Vagina (tissue), 2 donors: ENCODE results near the gene GJC1. TPM values are rescaled to one million over a fixed set of nuclear protein-coding genes. Genes with fewer than 3 reads are reported as not detected.

ENCODE experiments used
- DNase-seq, 2 donors: peaks; one replicate each; pipeline ENCODE4 v3.0.0-alpha.2; 2017; ENCODE audit errors: extremely low spot score in 2 of 2
- H3K27ac ChIP-seq: fragments of 200-600 bp; sonication (generic); one replicate; pipeline ENCODE4 v1.5.1; 2019
- H3K27me3 ChIP-seq: fragments of 200-600 bp; sonication (generic); one replicate; pipeline ENCODE4 v1.5.1; 2019
- H3K36me3 ChIP-seq, 2 donors: fragments of 200-600 bp; sonication (generic); one replicate each; pipeline ENCODE4 v1.5.1; 2017 to 2019
- H3K4me1 ChIP-seq: fragments of 200-600 bp; sonication (generic); one replicate; pipeline ENCODE4 v1.5.1; 2019
- H3K4me3 ChIP-seq, 2 donors: fragments of 200-600 bp; sonication (generic); 1 replicate in 1 of 2; 2 replicates in 1 of 2; pipeline ENCODE4 v1.5.1; 2016 to 2019
- H3K9me3 ChIP-seq: fragments of 200-600 bp; sonication (generic); one replicate; pipeline ENCODE4 v1.5.1; 2019
- CTCF ChIP-seq, 3 experiments: fragments of 450-650 bp in 2 of 3; fragments of 200-600 bp in 1 of 3; sonication (generic) in 1 of 3; IDR thresholded peaks; one replicate each; pipeline ENCODE4 v1.5.1; 2017 to 2019; ENCODE audit warnings: antibody characterized with exemption in 3 of 3, mild to moderate bottlenecking in 2 of 3, moderate library complexity in 2 of 3
- POLR2A ChIP-seq, 2 donors: fragments of 450-650 bp; IDR thresholded peaks; one replicate each; pipeline ENCODE4 v1.6.1; 2017; ENCODE audit warnings: antibody characterized with exemption in 2 of 2, mild to moderate bottlenecking in 2 of 2, moderate library complexity in 2 of 2
- POLR2AphosphoS5 ChIP-seq, 2 donors: sonication (generic); formaldehyde crosslinking; IDR thresholded peaks; one replicate each; pipeline ENCODE4 v1.9.0; 2017; ENCODE audit warnings: antibody characterized with exemption in 2 of 2, mild to moderate bottlenecking in 2 of 2, low read depth in 1 of 2; ENCODE audit not compliant: insufficient read depth in 1 of 2
- intact Hi-C: fragments of 100-400 bp; cut with DNase I; formaldehyde crosslinking; loops from one replicate; pipeline ENCODE4 v1.15.1; 2023
- total RNA-seq: library from RNA; depleted of rRNA; stranded (reverse); fragments of >200 nt; gene quantifications from one replicate; pipeline ENCODE4 v1.2.3, GENCODE V29; 2016

Gene GJC1
- 10.1 TPM for total RNA-seq

- peak within 1 kb of the TSS; percentile 55 to 62 for H3K4me3 ChIP-seq
- H3K27ac ChIP-seq, result peak within 1 kb of the TSS; percentile 76
- TF ChIP-seq CTCF (IDR thresholded peaks at IDR 0.05), result no peak
- TF ChIP-seq POLR2A (IDR thresholded peaks at IDR 0.05), result peak in 1 of 2 donors; percentile 29
- no peak for TF ChIP-seq POLR2AphosphoS5 (IDR thresholded peaks at IDR 0.05; ENCODE audit: insufficient read depth in 1 of 2, low read depth in 1 of 2)
- peaks cover 12% of the 10 kb centered on the region for H3K4me1 ChIP-seq
- no peak for DNase-seq
- no peaks in the 10 kb centered on the region for H3K27me3 ChIP-seq
- H3K36me3 ChIP-seq, result no peaks in the 10 kb centered on the region
- no peaks in the 10 kb centered on the region for H3K9me3 ChIP-seq
- intact Hi-C loops, result no loop called here
Observed at GRCh38 chr17:44829523-44830358, at the start of gene GJC1. GJC1 (minus strand) TSS chr17:44830287; CDS start chr17:44805817, 24,470 bp downstream.

GRCh38 chr17:44879376-44879775, 49.3 kb upstream of the GJC1 start:
- Histone ChIP-seq H3K27ac (no peak overlapping the region), H3K27me3 (no peaks in the 10 kb centered on the region), H3K4me3 (no peak overlapping the region), H3K9me3 (no peaks in the 10 kb centered on the region), H3K36me3 (peaks cover 0 to 85% of the 10 kb centered on the region in 2 donors), H3K4me1 (no peaks in the 10 kb centered on the region)
- TF ChIP-seq CTCF (IDR thresholded peaks at IDR 0.05), result no peak
- intact Hi-C loops, result no loop called here
- DNase-seq, result no peak

- Histone ChIP-seq H3K27me3 (no peaks in the 10 kb centered on the region), H3K36me3 (peaks cover 0 to 86% of the 10 kb centered on the region in 2 donors), H3K27ac (no peak overlapping the region), H3K4me3 (no peak overlapping the region), H3K4me1 (no peaks in the 10 kb centered on the region), H3K9me3 (no peaks in the 10 kb centered on the region)
- DNase-seq, result no peak
- TF ChIP-seq POLR2A (IDR thresholded peaks at IDR 0.05), result no peak
- no peak for TF ChIP-seq POLR2AphosphoS5 (IDR thresholded peaks at IDR 0.05; ENCODE audit: insufficient read depth in 1 of 2, low read depth in 1 of 2)
- TF ChIP-seq CTCF (IDR thresholded peaks at IDR 0.05), result peak in 1 of 3 experiments; percentile 28
- intact Hi-C loops, result no loop called here
Observed at GRCh38 chr17:44878627-44879221, 48.6 kb upstream of the GJC1 start.

- no peaks in the 10 kb centered on the region for H3K9me3 ChIP-seq
- no peaks in the 10 kb centered on the region for H3K27me3 ChIP-seq
- H3K36me3 ChIP-seq, result peaks cover 0 to 82% of the 10 kb centered on the region in 2 donors
- TF ChIP-seq POLR2AphosphoS5 (IDR thresholded peaks at IDR 0.05; ENCODE audit: insufficient read depth in 1 of 2, low read depth in 1 of 2) (no peak), POLR2A (IDR thresholded peaks at IDR 0.05) (no peak), CTCF (IDR thresholded peaks at IDR 0.05) (no peak)
- no peaks in the 10 kb centered on the region for H3K4me1 ChIP-seq
- intact Hi-C loops, result no loop called here
- DNase-seq, result no peak
- no peak overlapping the region for H3K27ac ChIP-seq
- no peak overlapping the region for H3K4me3 ChIP-seq
Observed at GRCh38 chr17:44877121-44877520, 47.0 kb upstream of the GJC1 start.

- H3K4me1 ChIP-seq, result no peaks in the 10 kb centered on the region
- no peak for TF ChIP-seq POLR2AphosphoS5 (IDR thresholded peaks at IDR 0.05; ENCODE audit: insufficient read depth in 1 of 2, low read depth in 1 of 2)
- TF ChIP-seq POLR2A (IDR thresholded peaks at IDR 0.05), result no peak
- TF ChIP-seq CTCF (IDR thresholded peaks at IDR 0.05), result no peak
- no peak for DNase-seq
- H3K27me3 ChIP-seq, result no peaks in the 10 kb centered on the region
- H3K4me3 ChIP-seq, result no peak overlapping the region
- intact Hi-C loops, result no loop called here
- no peaks in the 10 kb centered on the region for H3K9me3 ChIP-seq
- H3K36me3 ChIP-seq, result peaks cover 0 to 85% of the 10 kb centered on the region in 2 donors
- no peak overlapping the region for H3K27ac ChIP-seq
Observed at GRCh38 chr17:44875761-44876160, 45.7 kb upstream of the GJC1 start.
